K562 (cell line): ENCODE results near the gene LTBP1. TPM values are rescaled to one million over a fixed set of nuclear protein-coding genes. Genes with fewer than 3 reads are reported as not detected.
A peak's percentile ranks its signal among the peaks of the same experiment; 100 is the strongest.

ENCODE experiments used
- ARID3A ChIP-seq: IDR thresholded peaks from 2 replicates; pipeline ENCODE4 v1.6.1; 2012; ENCODE audit warnings: low read depth, low read length, improper control_type of control experiment, borderline replicate concordance
- HMBOX1 ChIP-seq: sonication (generic); IDR thresholded peaks from 2 replicates; pipeline ENCODE4 v1.6.1; 2016
- MBD1 ChIP-seq: fragments of 250-450 bp; sonication (Bioruptor Pico); IDR thresholded peaks from 2 replicates; pipeline ENCODE4 v1.8.0; 2022; ENCODE audit warnings: inconsistent platforms
- PHTF2 ChIP-seq: fragments of 250-450 bp; sonication (Bioruptor Pico); IDR thresholded peaks from 2 replicates; pipeline ENCODE4 v1.5.0; 2021; ENCODE audit warnings: mild to moderate bottlenecking
- RREB1 ChIP-seq: fragments of 250-450 bp; sonication (Bioruptor Pico); IDR thresholded peaks from 2 replicates; pipeline ENCODE4 v1.4.0; 2020
- SIRT6 ChIP-seq: IDR thresholded peaks from one replicate; pipeline ENCODE4 v1.6.1; 2012; ENCODE audit warnings: low read depth, mild to moderate bottlenecking, control low read depth, inconsistent platforms, low read length, moderate library complexity
- SOX6 ChIP-seq: fragments of 450-650 bp; IDR thresholded peaks from 2 replicates; pipeline ENCODE4 v1.6.1; 2014; ENCODE audit warnings: mild to moderate bottlenecking
- TCF3 ChIP-seq: sonication (generic); formaldehyde crosslinking; IDR thresholded peaks from 2 replicates; pipeline ENCODE4 v1.4.0; 2020; ENCODE audit warnings: mild to moderate bottlenecking, missing genetic modification reagents
- TEAD2 ChIP-seq: fragments of 450-650 bp; IDR thresholded peaks from 2 replicates; pipeline ENCODE4 v1.6.1; 2016; ENCODE audit warnings: missing genetic modification characterization, control low read depth, missing compliant biosample characterization
- THRAP3 ChIP-seq: fragments of 450-650 bp; IDR thresholded peaks from 2 replicates; pipeline ENCODE4 v1.6.1; 2016; ENCODE audit warnings: mild to moderate bottlenecking, inconsistent platforms, borderline replicate concordance
- TSC22D4 ChIP-seq: fragments of 450-650 bp; IDR thresholded peaks from 2 replicates; pipeline ENCODE4 v1.6.1; 2016; ENCODE audit warnings: missing genetic modification characterization, missing biosample characterization, control low read depth
- ZFPM2 ChIP-seq: fragments of 250-450 bp; sonication (Bioruptor Pico); IDR thresholded peaks from 2 replicates; pipeline ENCODE4 v1.5.1; 2022; ENCODE audit warnings: mild to moderate bottlenecking
- ZNF639 ChIP-seq, 2 experiments: fragments of 200-800 bp in 1 of 2; sonication (Bioruptor generic) in 1 of 2; sonication (generic) in 1 of 2; formaldehyde crosslinking in 1 of 2; IDR thresholded peaks in 1 of 2; conservative IDR thresholded peaks in 1 of 2; 2 replicates each; pipeline versions ENCODE4 v1.5.0 to v1.6.1; 2016 to 2020; ENCODE audit warnings: missing compliant biosample characterization in 1 of 2, missing genetic modification characterization in 1 of 2, missing genetic modification reagents in 1 of 2
- ZNF668 ChIP-seq: fragments of 250-450 bp; sonication (Bioruptor Pico); IDR thresholded peaks from 2 replicates; pipeline ENCODE4 v1.8.0; 2022; ENCODE audit warnings: mild to moderate bottlenecking, inconsistent platforms
- ZNF77 ChIP-seq: fragments of 250-450 bp; sonication (Bioruptor Pico); IDR thresholded peaks from 2 replicates; pipeline ENCODE4 v1.5.0; 2020
- polyA plus RNA-seq, 8 experiments: library from polyadenylated mRNA; depleted of rRNA in 4 of 8; stranded (reverse) in 5 of 8; unstranded in 3 of 8; fragments of >200 nt; fragmentation: Nextera tagmentation in 2 of 8; fragmentation: Illumina TruSeq in 1 of 8; extraction: Ambion mirVana in 2 of 8; extraction: Trizol in 1 of 8; gene quantifications; 2 replicates each; pipeline versions ENCODE4 v1.2.1 to v1.2.3, GENCODE V29; 2011 to 2014; ENCODE audit warnings: inconsistent platforms in 1 of 8, missing spikeins in 1 of 8
- total RNA-seq, 7 experiments: library from RNA; depleted of rRNA in 6 of 7; stranded (reverse); fragments of >200 nt in 6 of 7; fragmentation: Illumina TruSeq in 2 of 7; extraction: Trizol in 2 of 7; gene quantifications; 2 replicates each; pipeline versions ENCODE4 v1.2.1 to v1.2.3, GENCODE V29; 2011 to 2021; ENCODE audit warnings: low replicate concordance in 1 of 7

LTBP1 gene
- total and polyA plus RNA-seq, 9 of the 15 experiments (the other 6 are each of a cell fraction or from before 2014, with no cell fraction given), result 3.6 to 16.4 (median 8.5) TPM

- TF ChIP-seq RREB1 (CRISPR knock-in tag) (no peak), HMBOX1 (peak; percentile 73), ZNF77 (CRISPR knock-in tag) (no peak), MBD1 (CRISPR knock-in tag) (no peak), TSC22D4 (tag) (no peak), ARID3A (peak; percentile 83; the same call in 1 of the 2 replicates), TCF3 (CRISPR knock-in tag) (peak; percentile 99), TEAD2 (tag) (no peak), PHTF2 (CRISPR knock-in tag) (no peak), THRAP3 (no peak), ZNF639 (CRISPR knock-in tag; conservative IDR thresholded peaks at IDR 0.05 in 1 of 2, IDR thresholded peaks at IDR 0.05 in 1 of 2) (peak in 1 of 2 experiments; percentile 63; a peak in 2 of 4 replicates), SIRT6 (no peak), SOX6 (peak; percentile 98), ZFPM2 (CRISPR knock-in tag) (no peak), ZNF668 (CRISPR knock-in tag) (no peak)
These were observed 162.0 kb downstream of the LTBP1 start (continued) for GRCh38 chr2:33108483-33109443.
